Caco-2 (cell line): ENCODE data around the gene ARRB2. TPM values are rescaled to one million over a fixed set of nuclear protein-coding genes. Genes with fewer than 3 reads are reported as not detected.

Experiments
- BruUV-seq: library from RNA; stranded (reverse); fragments of 400-500 nt; replicated peaks from 2 replicates; lab custom pipeline; 2021; lab: Mats Ljungman, UMichigan
- CTCF ChIA-PET: fragments of 300-600 bp; sonication (Branson Sonifier 250); formaldehyde crosslinking; loops from one replicate; lab custom pipeline; 2022; ENCODE audit warnings: antibody characterized with exemption; lab: Charles Lee
- POLR2A ChIA-PET: fragments of 300-600 bp; sonication (Branson Sonifier 250); formaldehyde crosslinking; loops from one replicate; lab custom pipeline; 2022; ENCODE audit warnings: antibody characterized with exemption; lab: Charles Lee
- DNase-seq, 2 experiments: peaks; one replicate each; pipeline versions ENCODE4 v3.0.0 to v3.0.0-alpha.2; 2020 to 2022
- H3K27me3 ChIP-seq: replicated peaks from 2 replicates; pipeline ENCODE4 v1.6.0; 2011; ENCODE audit warnings: low read length; ENCODE audit not compliant: control insufficient read depth, insufficient read depth
- H3K36me3 ChIP-seq: 2 replicates; pipeline ENCODE4 v1.5.1; 2011; ENCODE audit warnings: low read length; ENCODE audit not compliant: control insufficient read depth, insufficient read depth
- H3K4me1 ChIP-seq: fragments of 250-450 bp; sonication (Bioruptor Pico); 2 replicates; pipeline ENCODE4 v1.5.1; 2020; ENCODE audit warnings: mild to moderate bottlenecking
- H3K4me3 ChIP-seq: 2 replicates; pipeline ENCODE4 v1.5.1; 2011; ENCODE audit warnings: low read depth, mild to moderate bottlenecking, control low read depth, low read length
- H3K9me3 ChIP-seq: fragments of 250-450 bp; sonication (Bioruptor Pico); 2 replicates; pipeline ENCODE4 v1.5.1; 2020; ENCODE audit warnings: mild to moderate bottlenecking, moderate library complexity
- H3K27ac Mint-ChIP-seq: one replicate; pipeline ENCODE4 v1.8.0; 2022; ENCODE audit warnings: mixed read lengths; ENCODE audit not compliant: unreplicated experiment
- H3K27me3 Mint-ChIP-seq: one replicate; pipeline ENCODE4 v1.8.0; 2022; ENCODE audit warnings: mixed read lengths; ENCODE audit not compliant: insufficient read depth, unreplicated experiment
- H3K36me3 Mint-ChIP-seq: one replicate; pipeline ENCODE4 v1.8.0; 2022; ENCODE audit warnings: mild to moderate bottlenecking, mixed read lengths; ENCODE audit not compliant: insufficient read depth, unreplicated experiment
- H3K4me1 Mint-ChIP-seq: one replicate; pipeline ENCODE4 v1.8.0; 2022; ENCODE audit warnings: low read depth, mixed read lengths; ENCODE audit not compliant: unreplicated experiment
- H3K4me3 Mint-ChIP-seq: one replicate; pipeline ENCODE4 v1.8.0; 2022; ENCODE audit warnings: mild to moderate bottlenecking, moderate library complexity, mixed read lengths; ENCODE audit not compliant: unreplicated experiment
- H3K9me3 Mint-ChIP-seq: one replicate; pipeline ENCODE4 v1.8.0; 2022; ENCODE audit warnings: mixed read lengths; ENCODE audit not compliant: unreplicated experiment
- CTCF ChIP-seq, 2 experiments: fragments of 200-600 bp in 1 of 2; IDR thresholded peaks; 1 replicate in 1 of 2; 2 replicates in 1 of 2; pipeline versions ENCODE4 v1.5.1 to v1.8.0; 2011 to 2022; ENCODE audit warnings: antibody characterized with exemption in 1 of 2, control low read depth in 1 of 2, inconsistent platforms in 1 of 2, low read depth in 1 of 2, low read length in 1 of 2, mild to moderate bottlenecking in 1 of 2, moderate library complexity in 1 of 2; ENCODE audit not compliant: insufficient read depth in 1 of 2, severe bottlenecking in 1 of 2, unreplicated experiment in 1 of 2
- intact Hi-C: fragments of 100-400 bp; cut with micrococcal nuclease; formaldehyde crosslinking; loops from one replicate; pipeline ENCODE4 v1.10.0; 2022; ENCODE audit not compliant: unreplicated experiment
- total RNA-seq: library from RNA; stranded (reverse); gene quantifications from 2 replicates; pipeline ENCODE4 v1.2.3, GENCODE V29; 2022

ARRB2 gene
- total RNA-seq, 1 experiment from 2014 or later = 37.1 TPM

DNA sequence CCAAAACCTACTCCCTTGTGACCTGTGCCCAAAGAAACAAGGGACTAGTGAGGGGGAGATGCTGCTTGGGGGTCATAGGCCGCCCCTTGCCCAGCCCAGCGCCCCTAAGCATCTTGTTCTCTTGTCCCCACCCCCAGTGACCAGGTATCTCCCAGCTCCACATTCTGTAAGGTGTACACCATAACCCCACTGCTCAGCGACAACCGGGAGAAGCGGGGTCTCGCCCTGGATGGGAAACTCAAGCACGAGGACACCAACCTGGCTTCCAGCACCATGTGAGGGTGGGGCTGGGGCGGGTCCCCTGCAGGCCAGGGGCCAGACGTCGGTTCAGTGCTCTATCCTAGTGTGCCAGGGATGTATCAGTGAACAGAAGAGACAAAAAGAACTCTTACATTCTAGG is 8.7 kb downstream of the ARRB2 start:
- no peak overlapping the region for H3K27ac Mint-ChIP-seq
- POLR2A ChIA-PET = no interaction called here
- CTCF ChIA-PET = no interaction called here

GRCh38 chr17:4719684-4720221 is 9.3 kb downstream of the ARRB2 start:
- POLR2A ChIA-PET = no interaction called here
- no peaks in the 10 kb centered on the region for H3K27me3 Mint-ChIP-seq
- intact Hi-C loops = no loop called here
- no peak overlapping the region for H3K4me3 Mint-ChIP-seq
- no TSS peak for BruUV-seq
- H3K27ac Mint-ChIP-seq = no peak overlapping the region
- no peaks in the 10 kb centered on the region for H3K27me3 ChIP-seq
- no peaks in the 10 kb centered on the region for H3K9me3 Mint-ChIP-seq
- no peaks in the 10 kb centered on the region for H3K9me3 ChIP-seq
- no peak overlapping the region for H3K4me3 ChIP-seq
- H3K4me1 ChIP-seq = peaks cover 10% of the 10 kb centered on the region; the same call in 1 of the 2 replicates
- peaks cover 6% of the 10 kb centered on the region for H3K36me3 Mint-ChIP-seq
- H3K36me3 ChIP-seq = no peaks in the 10 kb centered on the region
- no peak for TF ChIP-seq CTCF (IDR thresholded peaks at IDR 0.05; ENCODE audit: insufficient read depth in 1 of 2, low read depth in 1 of 2, low read length in 1 of 2, severe bottlenecking in 1 of 2, unreplicated experiment in 1 of 2)
- DNase-seq = no peak
- CTCF ChIA-PET = no interaction called here
- no peaks in the 10 kb centered on the region for H3K4me1 Mint-ChIP-seq

More for the DNA sequence above, 8.7 kb downstream of the ARRB2 start:
- no TSS peak for BruUV-seq
- peaks cover 6% of the 10 kb centered on the region for H3K36me3 Mint-ChIP-seq
- no peaks in the 10 kb centered on the region for H3K4me1 Mint-ChIP-seq
- no peak for TF ChIP-seq CTCF (IDR thresholded peaks at IDR 0.05; ENCODE audit: insufficient read depth in 1 of 2, low read depth in 1 of 2, low read length in 1 of 2, severe bottlenecking in 1 of 2, unreplicated experiment in 1 of 2)
- no peaks in the 10 kb centered on the region for H3K27me3 Mint-ChIP-seq
- H3K4me3 Mint-ChIP-seq = no peak overlapping the region
- H3K9me3 ChIP-seq = no peaks in the 10 kb centered on the region
- H3K27me3 ChIP-seq = no peaks in the 10 kb centered on the region
- H3K4me3 ChIP-seq = no peak overlapping the region
- DNase-seq = no peak
- H3K9me3 Mint-ChIP-seq = no peaks in the 10 kb centered on the region
- H3K36me3 ChIP-seq = no peaks in the 10 kb centered on the region
- peaks cover 10% of the 10 kb centered on the region; the same call in 1 of the 2 replicates for H3K4me1 ChIP-seq
- intact Hi-C loops = no loop called here

GRCh38 chr17:4720787-4721186 is 10.4 kb downstream of the ARRB2 start:
- Mint-ChIP-seq H3K27ac (peak overlapping the region; percentile 45), H3K4me1 (no peaks in the 10 kb centered on the region), H3K36me3 (peaks cover 8% of the 10 kb centered on the region), H3K9me3 (no peaks in the 10 kb centered on the region), H3K27me3 (no peaks in the 10 kb centered on the region), H3K4me3 (no peak overlapping the region)
- Histone ChIP-seq H3K4me3 (no peak overlapping the region), H3K9me3 (no peaks in the 10 kb centered on the region), H3K27me3 (no peaks in the 10 kb centered on the region), H3K36me3 (no peaks in the 10 kb centered on the region), H3K4me1 (peaks cover 10% of the 10 kb centered on the region; the same call in 1 of the 2 replicates)
- TSS peak; percentile 72 for BruUV-seq
- CTCF ChIA-PET = no interaction called here
- DNase-seq = no peak
- no peak for TF ChIP-seq CTCF (IDR thresholded peaks at IDR 0.05; ENCODE audit: insufficient read depth in 1 of 2, low read depth in 1 of 2, low read length in 1 of 2, severe bottlenecking in 1 of 2, unreplicated experiment in 1 of 2)
- POLR2A ChIA-PET = interaction anchor here (0.7 kb wide), 1 partner anchor 51 kb away, joined by 14 read pairs; no protein-coding TSS in a partner anchor
- intact Hi-C loops = no loop called here
